HCT116 (cell line): ENCODE results near the gene LIMA1. TPM values are rescaled to one million over a fixed set of nuclear protein-coding genes. Genes with fewer than 3 reads are reported as not detected.
"Not testable (repeated sequence)": the region's sequence is repeated elsewhere in the genome, so short reads cannot be mapped to it uniquely, and the experiment has no call there.

Experiments
- ATAC-seq: fragments of 200-7000 bp; cut with Tn5 transposase; 2 replicates; pipeline ENCODE4 v1.9.1; 2020; ENCODE audit warnings: mild to moderate bottlenecking, moderate library complexity
- BruUV-seq: library from RNA; stranded (reverse); fragments of 400-500 nt; replicated peaks from 2 replicates; lab custom pipeline; 2021; lab: Mats Ljungman, UMichigan
- CTCF ChIA-PET: fragments of 300-600 bp; sonication (Branson Sonifier 250); formaldehyde crosslinking; loops from one replicate; lab custom pipeline; 2021; ENCODE audit warnings: antibody characterized with exemption; lab: Charles Lee
- POLR2A ChIA-PET: fragments of 300-600, 350-600 bp; sonication (Branson Sonifier 250); formaldehyde crosslinking; loops from one replicate; lab custom pipeline; 2021; ENCODE audit warnings: antibody characterized with exemption; lab: Charles Lee
- RAD21 ChIA-PET, 2 experiments: fragments of 300-600 bp; sonication (Branson Sonifier 250); formaldehyde crosslinking; loops; one replicate each; lab custom pipeline; 2023; ENCODE audit warnings: low total read pairs in 2 of 2; ENCODE audit not compliant: uncharacterized antibody in 2 of 2, unreplicated experiment in 2 of 2, low non-redundant PET in 1 of 2; lab: Charles Lee
- DNase-seq: peaks from one replicate; pipeline ENCODE4 v3.0.0-alpha.2; 2010; ENCODE audit warnings: low read depth, low spot score
- H2AFZ ChIP-seq: fragments of 200-600 bp; shearing (Covaris generic), sonication (generic); 2 replicates; pipeline ENCODE4 v1.6.1; 2017; ENCODE audit warnings: low read depth, mixed run types, mixed read lengths, antibody characterized with exemption, low read length; ENCODE audit not compliant: poor library complexity, severe bottlenecking
- H3K27ac ChIP-seq: 2 replicates; pipeline ENCODE4 v1.5.1; 2012; ENCODE audit warnings: low read depth, low read length
- H3K27me3 ChIP-seq: fragments of 200-600 bp; sonication (generic); 2 replicates; pipeline ENCODE4 v1.6.1; 2016; ENCODE audit warnings: mixed run types, low read length, mixed read lengths; ENCODE audit not compliant: insufficient read depth
- H3K36me3 ChIP-seq, 2 experiments: fragments of 200-500 bp in 1 of 2; fragments of 200-600 bp in 1 of 2; sonication (Bioruptor generic) in 1 of 2; sonication (generic) in 1 of 2; 2 replicates each; pipeline versions ENCODE4 v1.5.1 to v1.6.1; 2014 to 2016; ENCODE audit warnings: low read length in 2 of 2, inconsistent platforms in 1 of 2, mixed read lengths in 1 of 2, mixed run types in 1 of 2; ENCODE audit not compliant: insufficient read depth in 2 of 2, control insufficient read depth in 1 of 2
- H3K4me1 ChIP-seq, 2 experiments: fragments of 200-600 bp in 1 of 2; sonication (generic) in 1 of 2; 2 replicates each; pipeline versions ENCODE4 v1.5.1 to v1.6.1; 2012 to 2017; ENCODE audit warnings: low read length in 2 of 2, inconsistent platforms in 1 of 2, mild to moderate bottlenecking in 1 of 2, mixed read lengths in 1 of 2, mixed run types in 1 of 2, moderate library complexity in 1 of 2; ENCODE audit not compliant: insufficient read depth in 2 of 2, control insufficient read depth in 1 of 2
- H3K4me2 ChIP-seq: fragments of 200-600 bp; sonication (generic); 2 replicates; pipeline ENCODE4 v1.6.1; 2017; ENCODE audit warnings: mixed run types, low read length, mixed read lengths
- H3K4me3 ChIP-seq, 2 experiments: fragments of 200-600 bp in 1 of 2; sonication (generic) in 1 of 2; replicated peaks in 1 of 2; 2 replicates each; pipeline ENCODE4 v1.5.1; 2011 to 2016; ENCODE audit warnings: low read length in 2 of 2, control low read depth in 1 of 2, low read depth in 1 of 2, mild to moderate bottlenecking in 1 of 2, mixed read lengths in 1 of 2, mixed run types in 1 of 2
- H3K79me2 ChIP-seq: fragments of 200-600 bp; sonication (generic); 2 replicates; pipeline ENCODE4 v1.6.1; 2017; ENCODE audit warnings: mild to moderate bottlenecking, mixed run types, low read length, moderate library complexity, mixed read lengths; ENCODE audit not compliant: insufficient read depth
- H3K9ac ChIP-seq: fragments of 200-600 bp; sonication (generic); 2 replicates; pipeline ENCODE4 v1.6.1; 2016; ENCODE audit warnings: low read length, mixed read lengths
- H3K9me2 ChIP-seq: fragments of 200-600 bp; sonication (generic), shearing (Covaris generic); 2 replicates; pipeline ENCODE4 v1.6.1; 2017; ENCODE audit warnings: mixed run types, mild to moderate bottlenecking, moderate library complexity; ENCODE audit not compliant: insufficient read depth
- H3K9me3 ChIP-seq, 2 experiments: fragments of 200-500 bp in 1 of 2; fragments of 200-600 bp in 1 of 2; sonication (Bioruptor generic) in 1 of 2; sonication (generic) in 1 of 2; 2 replicates each; pipeline ENCODE4 v1.6.1; 2014 to 2017; ENCODE audit warnings: low read length in 2 of 2, mixed read lengths in 2 of 2, inconsistent platforms in 1 of 2, low read depth in 1 of 2, mild to moderate bottlenecking in 1 of 2, mixed run types in 1 of 2, moderate library complexity in 1 of 2; ENCODE audit not compliant: control insufficient read depth in 1 of 2, insufficient read depth in 1 of 2
- H4K20me1 ChIP-seq: fragments of 200-600 bp; sonication (generic), shearing (Covaris generic); 2 replicates; pipeline ENCODE4 v1.6.1; 2017; ENCODE audit warnings: mixed run types, mild to moderate bottlenecking, moderate library complexity; ENCODE audit not compliant: insufficient read depth
- CEBPB ChIP-seq: IDR thresholded peaks from 2 replicates; pipeline ENCODE4 v1.6.1; 2012; ENCODE audit warnings: low read depth
- EGR1 ChIP-seq: IDR thresholded peaks from 2 replicates; pipeline ENCODE4 v1.6.1; 2012; ENCODE audit warnings: low read depth
- EZH2 ChIP-seq: fragments of 200-600 bp; sonication (generic); IDR thresholded peaks from 2 replicates; pipeline ENCODE4 v1.6.1; 2017; ENCODE audit warnings: antibody characterized with exemption, mixed run types
- EZH2phosphoT487 ChIP-seq: fragments of 200-600 bp; IDR thresholded peaks from 2 replicates; pipeline ENCODE4 v1.6.1; 2018; ENCODE audit warnings: antibody characterized with exemption, borderline replicate concordance
- FOSL1 ChIP-seq: IDR thresholded peaks from 2 replicates; pipeline ENCODE4 v1.6.1; 2012; ENCODE audit warnings: low read depth
- JUND ChIP-seq: IDR thresholded peaks from 2 replicates; pipeline ENCODE4 v1.6.1; 2012
- RAD21 ChIP-seq: IDR thresholded peaks from 2 replicates; pipeline ENCODE4 v1.6.1; 2012; ENCODE audit warnings: low read depth, mild to moderate bottlenecking
- SIN3A ChIP-seq: IDR thresholded peaks from 2 replicates; pipeline ENCODE4 v1.6.1; 2012; ENCODE audit warnings: low read depth
- SRF ChIP-seq: IDR thresholded peaks from 2 replicates; pipeline ENCODE4 v1.6.1; 2012; ENCODE audit warnings: low read depth
- TCF7L2 ChIP-seq: IDR thresholded peaks from 2 replicates; pipeline ENCODE4 v1.7.0; 2011; ENCODE audit warnings: borderline replicate concordance, inconsistent platforms; ENCODE audit not compliant: insufficient read depth, insufficient read length; ENCODE audit errors: extremely low read depth
- ZNF274 ChIP-seq: fragments of 200-500 bp; sonication (Bioruptor generic); IDR thresholded peaks from 2 replicates; pipeline ENCODE4 v1.6.1; 2014; ENCODE audit warnings: mild to moderate bottlenecking, low read depth, low read length, inconsistent platforms
- intact Hi-C: fragments of 100-400 bp; cut with micrococcal nuclease; formaldehyde crosslinking; loops from 2 replicates; pipeline ENCODE4 v1.10.0; 2022
- total RNA-seq: library from RNA; stranded (reverse); gene quantifications from one replicate; pipeline ENCODE4 v1.2.1, GENCODE V29; 2021; ENCODE audit not compliant: unreplicated experiment
- TF ChIP-seq, protein P1 (sequence below), 3 experiments: fragments of 200-600 bp in 1 of 3; sonication (generic) in 1 of 3; IDR thresholded peaks in 2 of 3; conservative IDR thresholded peaks in 1 of 3; 2 replicates each; pipeline ENCODE4 v1.5.1; 2012 to 2017; ENCODE audit warnings: low read depth in 2 of 3, low read length in 2 of 3, antibody characterized with exemption in 1 of 3, borderline replicate concordance in 1 of 3, control low read depth in 1 of 3, mild to moderate bottlenecking in 1 of 3, mixed read lengths in 1 of 3, mixed run types in 1 of 3, moderate library complexity in 1 of 3; ENCODE audit not compliant: insufficient read depth in 1 of 3
- TF ChIP-seq, protein P2 (sequence below): IDR thresholded peaks from 2 replicates; pipeline ENCODE4 v1.6.1; 2012
- TF ChIP-seq, protein P3 (sequence below): IDR thresholded peaks from 2 replicates; pipeline ENCODE4 v1.6.1; 2011; ENCODE audit warnings: mild to moderate bottlenecking, low read length, moderate library complexity; ENCODE audit not compliant: insufficient replicate concordance; ENCODE audit errors: extremely low read depth

LIMA1 gene
- total RNA-seq, 1 experiment from 2014 or later = 79.6 TPM

DNA sequence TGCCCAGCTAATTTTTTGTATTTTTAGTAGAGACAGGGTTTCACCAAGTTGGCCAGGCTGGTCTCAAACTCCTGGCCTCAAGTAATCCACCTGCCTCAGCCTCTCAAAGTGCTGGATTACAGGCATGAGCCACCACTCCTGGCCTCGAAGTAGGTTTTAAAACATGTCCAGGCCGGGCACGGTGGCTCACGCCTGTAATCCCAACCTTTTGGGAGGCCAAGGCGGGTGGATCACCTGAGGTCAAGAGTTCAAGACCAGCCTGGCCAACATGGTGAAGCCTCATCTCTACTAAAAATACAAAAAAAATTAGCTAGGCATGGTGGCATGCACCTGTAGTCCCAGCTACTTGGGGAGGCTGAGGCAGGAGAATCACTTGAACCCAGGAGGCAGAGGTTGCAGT, 45.3 kb upstream of the LIMA1 start:
- DNase-seq, RAD21 ChIA-PET, H3K79me2 ChIP-seq, intact Hi-C loops, POLR2A ChIA-PET, H3K27me3 ChIP-seq, H3K9me2 ChIP-seq, H3K9ac ChIP-seq, H3K27ac ChIP-seq, CTCF ChIA-PET, H3K36me3 ChIP-seq, H3K4me2 ChIP-seq, H2AFZ ChIP-seq, H3K4me3 ChIP-seq, ATAC-seq, H3K9me3 ChIP-seq, BruUV-seq, H4K20me1 ChIP-seq: not testable (repeated sequence)
- H3K4me1 ChIP-seq = peaks cover 27 to 32% of the 10 kb centered on the region in 2 experiments

DNA sequence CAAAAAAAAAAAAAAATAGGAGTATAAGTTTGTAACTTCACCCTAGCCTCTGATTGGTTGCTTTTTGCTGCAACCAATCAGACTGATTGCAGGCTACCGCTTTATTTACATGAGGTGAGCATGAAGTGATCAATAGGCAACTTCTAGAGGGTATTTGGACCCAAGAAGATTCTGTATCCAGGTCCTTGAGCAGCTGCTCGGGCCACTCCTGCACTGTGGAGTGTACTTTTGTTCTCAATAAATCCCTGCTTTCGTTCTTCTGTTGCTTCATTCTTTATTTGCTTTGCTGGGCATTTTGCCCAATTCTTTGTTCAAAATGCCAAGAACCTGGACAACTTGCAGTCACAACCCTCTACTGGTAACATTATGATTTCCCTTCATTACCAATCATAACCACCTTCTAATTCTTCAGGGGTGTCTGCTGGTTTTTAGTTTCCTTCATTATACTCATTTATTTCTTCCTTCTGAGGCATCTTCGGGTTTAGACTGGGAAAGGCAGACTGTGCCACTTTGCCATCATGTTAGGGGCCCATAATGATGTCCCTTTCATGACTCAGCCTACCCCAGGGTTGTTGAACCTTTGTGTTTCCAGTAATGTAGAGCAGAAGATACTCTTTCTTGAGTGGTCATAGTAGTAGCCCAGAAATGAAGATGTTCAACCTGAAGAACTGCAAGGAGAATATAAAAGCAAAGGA, 43.4 kb upstream of the LIMA1 start:
- Histone ChIP-seq H2AFZ (no peak overlapping the region), H3K4me1 (peaks cover 25 to 35% of the 10 kb centered on the region in 2 experiments), H3K79me2 (no peaks in the 10 kb centered on the region), H3K9me2 (no peaks in the 10 kb centered on the region), H3K4me3 (no peak overlapping the region), H3K27ac (no peak overlapping the region), H3K36me3 (no peaks in the 10 kb centered on the region), H4K20me1 (no peaks in the 10 kb centered on the region), H3K9ac (no peak overlapping the region), H3K9me3 (no peaks in the 10 kb centered on the region), H3K27me3 (no peaks in the 10 kb centered on the region), H3K4me2 (no peak overlapping the region)
- intact Hi-C loops = no loop called here
- TF ChIP-seq, protein P1, sequence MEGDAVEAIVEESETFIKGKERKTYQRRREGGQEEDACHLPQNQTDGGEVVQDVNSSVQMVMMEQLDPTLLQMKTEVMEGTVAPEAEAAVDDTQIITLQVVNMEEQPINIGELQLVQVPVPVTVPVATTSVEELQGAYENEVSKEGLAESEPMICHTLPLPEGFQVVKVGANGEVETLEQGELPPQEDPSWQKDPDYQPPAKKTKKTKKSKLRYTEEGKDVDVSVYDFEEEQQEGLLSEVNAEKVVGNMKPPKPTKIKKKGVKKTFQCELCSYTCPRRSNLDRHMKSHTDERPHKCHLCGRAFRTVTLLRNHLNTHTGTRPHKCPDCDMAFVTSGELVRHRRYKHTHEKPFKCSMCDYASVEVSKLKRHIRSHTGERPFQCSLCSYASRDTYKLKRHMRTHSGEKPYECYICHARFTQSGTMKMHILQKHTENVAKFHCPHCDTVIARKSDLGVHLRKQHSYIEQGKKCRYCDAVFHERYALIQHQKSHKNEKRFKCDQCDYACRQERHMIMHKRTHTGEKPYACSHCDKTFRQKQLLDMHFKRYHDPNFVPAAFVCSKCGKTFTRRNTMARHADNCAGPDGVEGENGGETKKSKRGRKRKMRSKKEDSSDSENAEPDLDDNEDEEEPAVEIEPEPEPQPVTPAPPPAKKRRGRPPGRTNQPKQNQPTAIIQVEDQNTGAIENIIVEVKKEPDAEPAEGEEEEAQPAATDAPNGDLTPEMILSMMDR (IDR thresholded peaks at IDR 0.05 in 2 of 3, conservative IDR thresholded peaks at IDR 0.05 in 1 of 3; ENCODE audit: borderline replicate concordance in 1 of 3, insufficient read depth in 1 of 3, low read depth in 2 of 3, low read length in 2 of 3) = no peak
- TF ChIP-seq FOSL1 (no peak), SIN3A (no peak), EGR1 (no peak), EZH2phosphoT487 (no peak), ZNF274 (no peak), EZH2 (no peak), RAD21 (no peak), SRF (no peak), CEBPB (no peak), TCF7L2 (no peak), JUND (no peak)
- TF ChIP-seq, protein P2, sequence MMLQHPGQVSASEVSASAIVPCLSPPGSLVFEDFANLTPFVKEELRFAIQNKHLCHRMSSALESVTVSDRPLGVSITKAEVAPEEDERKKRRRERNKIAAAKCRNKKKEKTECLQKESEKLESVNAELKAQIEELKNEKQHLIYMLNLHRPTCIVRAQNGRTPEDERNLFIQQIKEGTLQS = no peak
- TF ChIP-seq, protein P3, sequence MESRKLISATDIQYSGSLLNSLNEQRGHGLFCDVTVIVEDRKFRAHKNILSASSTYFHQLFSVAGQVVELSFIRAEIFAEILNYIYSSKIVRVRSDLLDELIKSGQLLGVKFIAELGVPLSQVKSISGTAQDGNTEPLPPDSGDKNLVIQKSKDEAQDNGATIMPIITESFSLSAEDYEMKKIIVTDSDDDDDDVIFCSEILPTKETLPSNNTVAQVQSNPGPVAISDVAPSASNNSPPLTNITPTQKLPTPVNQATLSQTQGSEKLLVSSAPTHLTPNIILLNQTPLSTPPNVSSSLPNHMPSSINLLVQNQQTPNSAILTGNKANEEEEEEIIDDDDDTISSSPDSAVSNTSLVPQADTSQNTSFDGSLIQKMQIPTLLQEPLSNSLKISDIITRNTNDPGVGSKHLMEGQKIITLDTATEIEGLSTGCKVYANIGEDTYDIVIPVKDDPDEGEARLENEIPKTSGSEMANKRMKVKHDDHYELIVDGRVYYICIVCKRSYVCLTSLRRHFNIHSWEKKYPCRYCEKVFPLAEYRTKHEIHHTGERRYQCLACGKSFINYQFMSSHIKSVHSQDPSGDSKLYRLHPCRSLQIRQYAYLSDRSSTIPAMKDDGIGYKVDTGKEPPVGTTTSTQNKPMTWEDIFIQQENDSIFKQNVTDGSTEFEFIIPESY = no peak
- ChIA-PET CTCF (interaction anchor here (1.4 kb wide), 1 partner anchor 12 kb away, joined by 4 read pairs; no protein-coding TSS in a partner anchor), POLR2A (no interaction called here), RAD21 (no interaction called here)
- DNase-seq (no peak), ATAC-seq (no peak)
- no TSS peak for BruUV-seq
